WTC11 (cell line): ENCODE results near the gene RAD18. TPM values are rescaled to one million over a fixed set of nuclear protein-coding genes. Genes with fewer than 3 reads are reported as not detected.

Source experiments
- ATAC-seq: fragments of 200-7000 bp; cut with Tn5 transposase; 2 replicates; pipeline ENCODE4 v1.10.0; 2021; ENCODE audit warnings: mild to moderate bottlenecking, moderate library complexity
- CTCF ChIA-PET: fragments of 300-600 bp; sonication (Branson Sonifier 250); formaldehyde crosslinking; loops from one replicate; lab custom pipeline; 2021; ENCODE audit warnings: antibody characterized with exemption; lab: Charles Lee
- POLR2A ChIA-PET: fragments of 350-600 bp; sonication (Branson Sonifier 250); formaldehyde crosslinking; loops from one replicate; lab custom pipeline; 2021; ENCODE audit warnings: antibody characterized with exemption; lab: Charles Lee
- DNase-seq: peaks from one replicate; pipeline ENCODE4 v3.0.0; 2021; ENCODE audit warnings: low spot score
- H3K27ac Mint-ChIP-seq: 2 replicates; pipeline ENCODE4 v1.8.0; 2021; ENCODE audit warnings: mixed read lengths
- H3K27me3 Mint-ChIP-seq: 2 replicates; pipeline ENCODE4 v1.8.0; 2021; ENCODE audit warnings: low read depth, mild to moderate bottlenecking, moderate library complexity, mixed read lengths
- H3K36me3 Mint-ChIP-seq: 2 replicates; pipeline ENCODE4 v1.8.0; 2021; ENCODE audit warnings: mixed read lengths
- H3K4me1 Mint-ChIP-seq: 2 replicates; pipeline ENCODE4 v1.8.0; 2022; ENCODE audit warnings: mixed read lengths
- H3K4me3 Mint-ChIP-seq: 2 replicates; pipeline ENCODE4 v1.8.0; 2021; ENCODE audit warnings: mild to moderate bottlenecking, moderate library complexity, mixed read lengths
- H3K9me3 Mint-ChIP-seq: 2 replicates; pipeline ENCODE4 v1.8.0; 2021; ENCODE audit warnings: mixed read lengths
- HMGA2 ChIP-seq: fragments of 250-450 bp; sonication (Bioruptor Pico); IDR thresholded peaks from 2 replicates; pipeline ENCODE4 v1.4.0; 2021; ENCODE audit warnings: mild to moderate bottlenecking, moderate library complexity
- JUN ChIP-seq: sonication (generic); formaldehyde crosslinking; IDR thresholded peaks from 2 replicates; pipeline ENCODE4 v1.8.0; 2023; ENCODE audit warnings: mild to moderate bottlenecking, missing genetic modification reagents
- MXD4 ChIP-seq: fragments of 250-450 bp; sonication (Bioruptor Pico); IDR thresholded peaks from 2 replicates; pipeline ENCODE4 v1.8.0; 2021; ENCODE audit warnings: mild to moderate bottlenecking, moderate library complexity, borderline replicate concordance
- MYBL2 ChIP-seq: sonication (generic); formaldehyde crosslinking; IDR thresholded peaks from 2 replicates; pipeline ENCODE4 v1.8.1; 2023; ENCODE audit warnings: mild to moderate bottlenecking, moderate library complexity, missing genetic modification reagents
- NR3C1 ChIP-seq: sonication (generic); formaldehyde crosslinking; conservative IDR thresholded peaks from 2 replicates; pipeline ENCODE4 v1.8.1; 2023; ENCODE audit warnings: low read depth, mild to moderate bottlenecking, missing genetic modification reagents
- SMAD4 ChIP-seq: sonication (generic); formaldehyde crosslinking; IDR thresholded peaks from 2 replicates; pipeline ENCODE4 v1.8.0; 2022; ENCODE audit warnings: mild to moderate bottlenecking, missing genetic modification reagents
- TEAD1 ChIP-seq: sonication (generic); formaldehyde crosslinking; IDR thresholded peaks from 2 replicates; pipeline ENCODE4 v1.8.0; 2022; ENCODE audit warnings: mild to moderate bottlenecking, missing genetic modification reagents
- TEAD4 ChIP-seq: sonication (generic); formaldehyde crosslinking; IDR thresholded peaks from 2 replicates; pipeline ENCODE4 v1.8.0; 2022; ENCODE audit warnings: mild to moderate bottlenecking, missing genetic modification reagents
- TP53 ChIP-seq: sonication (generic); formaldehyde crosslinking; IDR thresholded peaks from 2 replicates; pipeline ENCODE4 v1.8.1; 2023; ENCODE audit warnings: mild to moderate bottlenecking, missing genetic modification reagents
- ZBTB21 ChIP-seq: sonication (generic); formaldehyde crosslinking; IDR thresholded peaks from 2 replicates; pipeline ENCODE4 v1.8.1; 2023; ENCODE audit warnings: mild to moderate bottlenecking, missing genetic modification reagents, borderline replicate concordance
- ZNF232 ChIP-seq: sonication (generic); formaldehyde crosslinking; IDR thresholded peaks from 2 replicates; pipeline ENCODE4 v1.8.0; 2022; ENCODE audit warnings: mild to moderate bottlenecking, missing genetic modification reagents
- total RNA-seq: library from RNA; stranded (reverse); gene quantifications from 3 replicates; pipeline ENCODE4 v1.2.3, GENCODE V29; 2021
- TF ChIP-seq, protein P1 (sequence below): sonication (generic); formaldehyde crosslinking; IDR thresholded peaks from 2 replicates; pipeline ENCODE4 v1.8.1; 2022; ENCODE audit warnings: low read depth, missing genetic modification reagents, borderline replicate concordance
- TF ChIP-seq, protein P2 (sequence below): fragments of 250-450 bp; sonication (Bioruptor Pico); IDR thresholded peaks from 2 replicates; pipeline ENCODE4 v1.9.0; 2021; ENCODE audit warnings: moderate library complexity, mild to moderate bottlenecking, inconsistent platforms, borderline replicate concordance
- TF ChIP-seq, protein P3 (sequence below): fragments of 250-450 bp; sonication (Bioruptor Pico); IDR thresholded peaks from 2 replicates; pipeline ENCODE4 v1.9.0; 2021; ENCODE audit warnings: mild to moderate bottlenecking
- TF ChIP-seq, protein P4 (sequence below): sonication (generic); formaldehyde crosslinking; IDR thresholded peaks from 2 replicates; pipeline ENCODE4 v1.8.0; 2022; ENCODE audit warnings: mild to moderate bottlenecking, missing genetic modification reagents

Gene RAD18
- total RNA-seq, 1 experiment from 2014 or later = 24.4 TPM

- Mint-ChIP-seq H3K9me3 (no peaks in the 10 kb centered on the region; the same call in 1 of the 2 replicates), H3K4me1 (no peaks in the 10 kb centered on the region), H3K27me3 (no peaks in the 10 kb centered on the region), H3K4me3 (no peak overlapping the region), H3K36me3 (no peaks in the 10 kb centered on the region), H3K27ac (no peak overlapping the region)
- POLR2A ChIA-PET = interaction anchor here (0.7 kb wide), 1 partner anchor 90 kb away, joined by 8 read pairs; no protein-coding TSS in a partner anchor
- no peak for ATAC-seq
- TF ChIP-seq, protein P1, sequence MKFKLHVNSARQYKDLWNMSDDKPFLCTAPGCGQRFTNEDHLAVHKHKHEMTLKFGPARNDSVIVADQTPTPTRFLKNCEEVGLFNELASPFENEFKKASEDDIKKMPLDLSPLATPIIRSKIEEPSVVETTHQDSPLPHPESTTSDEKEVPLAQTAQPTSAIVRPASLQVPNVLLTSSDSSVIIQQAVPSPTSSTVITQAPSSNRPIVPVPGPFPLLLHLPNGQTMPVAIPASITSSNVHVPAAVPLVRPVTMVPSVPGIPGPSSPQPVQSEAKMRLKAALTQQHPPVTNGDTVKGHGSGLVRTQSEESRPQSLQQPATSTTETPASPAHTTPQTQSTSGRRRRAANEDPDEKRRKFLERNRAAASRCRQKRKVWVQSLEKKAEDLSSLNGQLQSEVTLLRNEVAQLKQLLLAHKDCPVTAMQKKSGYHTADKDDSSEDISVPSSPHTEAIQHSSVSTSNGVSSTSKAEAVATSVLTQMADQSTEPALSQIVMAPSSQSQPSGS (CRISPR knock-in tag) = no peak
- TF ChIP-seq MXD4 (CRISPR knock-in tag) = no peak
- no peak for TF ChIP-seq SMAD4 (CRISPR knock-in tag)
- TF ChIP-seq, protein P2, sequence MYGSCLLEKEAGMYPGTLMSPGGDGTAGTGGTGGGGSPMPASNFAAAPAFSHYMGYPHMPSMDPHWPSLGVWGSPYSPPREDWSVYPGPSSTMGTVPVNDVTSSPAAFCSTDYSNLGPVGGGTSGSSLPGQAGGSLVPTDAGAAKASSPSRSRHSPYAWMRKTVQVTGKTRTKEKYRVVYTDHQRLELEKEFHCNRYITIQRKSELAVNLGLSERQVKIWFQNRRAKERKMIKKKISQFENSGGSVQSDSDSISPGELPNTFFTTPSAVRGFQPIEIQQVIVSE = no peak
- TF ChIP-seq TEAD4 (CRISPR knock-in tag) = no peak
- TF ChIP-seq ZNF232 (CRISPR knock-in tag) = no peak
- TF ChIP-seq JUN (CRISPR knock-in tag) = no peak
- TF ChIP-seq MYBL2 = no peak
- no peak for TF ChIP-seq NR3C1 (CRISPR knock-in tag)
- no peak for TF ChIP-seq TEAD1
- DNase-seq = no peak
- CTCF ChIA-PET = no interaction called here
Measured at GRCh38 chr3:8839607-8840325, 123.5 kb downstream of the RAD18 start.

- CTCF ChIA-PET = no interaction called here
Measured at GRCh38 chr3:8838765-8839423, 124.4 kb downstream of the RAD18 start.

GRCh38 chr3:8838234-8838633 lies 125.0 kb downstream of the RAD18 start:
- CTCF ChIA-PET = no interaction called here
- no peak for TF ChIP-seq HMGA2 (CRISPR knock-in tag)
- TF ChIP-seq, all 79 proteins: peak for 0

More at GRCh38 chr3:8838765-8839423, 124.4 kb downstream of the RAD18 start:
- POLR2A ChIA-PET = no interaction called here
- no peak for DNase-seq
- ATAC-seq = no peak
- Mint-ChIP-seq H3K27me3 (no peaks in the 10 kb centered on the region), H3K4me3 (no peak overlapping the region), H3K36me3 (no peaks in the 10 kb centered on the region), H3K4me1 (no peaks in the 10 kb centered on the region), H3K27ac (no peak overlapping the region), H3K9me3 (no peaks in the 10 kb centered on the region)
- TF ChIP-seq MXD4 (CRISPR knock-in tag) (no peak), ZBTB21 (no peak), TP53 (CRISPR knock-in tag) (no peak)
- TF ChIP-seq, protein P3, sequence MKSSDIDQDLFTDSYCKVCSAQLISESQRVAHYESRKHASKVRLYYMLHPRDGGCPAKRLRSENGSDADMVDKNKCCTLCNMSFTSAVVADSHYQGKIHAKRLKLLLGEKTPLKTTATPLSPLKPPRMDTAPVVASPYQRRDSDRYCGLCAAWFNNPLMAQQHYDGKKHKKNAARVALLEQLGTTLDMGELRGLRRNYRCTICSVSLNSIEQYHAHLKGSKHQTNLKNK (CRISPR knock-in tag) = no peak
- TF ChIP-seq, protein P4, sequence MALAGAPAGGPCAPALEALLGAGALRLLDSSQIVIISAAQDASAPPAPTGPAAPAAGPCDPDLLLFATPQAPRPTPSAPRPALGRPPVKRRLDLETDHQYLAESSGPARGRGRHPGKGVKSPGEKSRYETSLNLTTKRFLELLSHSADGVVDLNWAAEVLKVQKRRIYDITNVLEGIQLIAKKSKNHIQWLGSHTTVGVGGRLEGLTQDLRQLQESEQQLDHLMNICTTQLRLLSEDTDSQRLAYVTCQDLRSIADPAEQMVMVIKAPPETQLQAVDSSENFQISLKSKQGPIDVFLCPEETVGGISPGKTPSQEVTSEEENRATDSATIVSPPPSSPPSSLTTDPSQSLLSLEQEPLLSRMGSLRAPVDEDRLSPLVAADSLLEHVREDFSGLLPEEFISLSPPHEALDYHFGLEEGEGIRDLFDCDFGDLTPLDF (CRISPR knock-in tag) = no peak

More at GRCh38 chr3:8838234-8838633, 125.0 kb downstream of the RAD18 start:
- DNase-seq = no peak
- no peaks in the 10 kb centered on the region for H3K36me3 Mint-ChIP-seq
- POLR2A ChIA-PET = no interaction called here
- no peak for ATAC-seq
- H3K27ac Mint-ChIP-seq = no peak overlapping the region
- no peaks in the 10 kb centered on the region for H3K4me1 Mint-ChIP-seq
- no peaks in the 10 kb centered on the region for H3K27me3 Mint-ChIP-seq
- no peaks in the 10 kb centered on the region for H3K9me3 Mint-ChIP-seq
- no peak overlapping the region for H3K4me3 Mint-ChIP-seq
